Muscle layer of colon (tissue), 2 donors: ENCODE measurements around the gene IL17REL.
"Not testable (repeated sequence)": the region's sequence is repeated elsewhere in the genome, so short reads cannot be mapped to it uniquely, and the experiment has no call there.

Experiments
- H3K27ac ChIP-seq: one replicate; pipeline ENCODE4 v1.7.0; 2013; ENCODE audit warnings: low read depth, mild to moderate bottlenecking, low read length, moderate library complexity
- H3K27me3 ChIP-seq, 2 donors: one replicate each; pipeline ENCODE4 v1.7.0; 2013; ENCODE audit warnings: low read length in 2 of 2, mild to moderate bottlenecking in 2 of 2; ENCODE audit not compliant: insufficient read depth in 2 of 2, control insufficient read depth in 1 of 2
- H3K36me3 ChIP-seq: one replicate; pipeline ENCODE4 v1.7.0; 2013; ENCODE audit warnings: mild to moderate bottlenecking, low read length; ENCODE audit not compliant: insufficient read depth
- H3K4me1 ChIP-seq: one replicate; pipeline ENCODE4 v1.7.0; 2013; ENCODE audit warnings: mild to moderate bottlenecking, low read length; ENCODE audit not compliant: insufficient read depth
- H3K4me3 ChIP-seq, 2 donors: one replicate each; pipeline ENCODE4 v1.7.0; 2013; ENCODE audit warnings: low read length in 2 of 2, low read depth in 1 of 2, mild to moderate bottlenecking in 1 of 2, moderate library complexity in 1 of 2
- H3K9ac ChIP-seq: one replicate; pipeline ENCODE4 v1.7.0; 2013; ENCODE audit warnings: low read length
- H3K9me3 ChIP-seq: one replicate; pipeline ENCODE4 v1.7.0; 2013; ENCODE audit warnings: mild to moderate bottlenecking, low read length
- donor health status: abdominal sarcoma.
- donor health status: Adenocarcinoma of cecum.

Gene IL17REL

GRCh38 chr22:49983148-49984042 lies 29.2 kb downstream of the IL17REL start:
- H3K4me3 ChIP-seq: no peak overlapping the region
- no peak overlapping the region for H3K27ac ChIP-seq
- H3K9ac ChIP-seq: no peak overlapping the region
- no peaks in the 10 kb centered on the region for H3K36me3 ChIP-seq
- H3K9me3 ChIP-seq: no peaks in the 10 kb centered on the region
- H3K27me3 ChIP-seq: peaks cover 9 to 21% of the 10 kb centered on the region in 2 donors
- H3K4me1 ChIP-seq: no peaks in the 10 kb centered on the region

- H3K4me1 ChIP-seq, H3K9ac ChIP-seq, H3K27ac ChIP-seq, H3K36me3 ChIP-seq, H3K4me3 ChIP-seq, H3K9me3 ChIP-seq: not testable (repeated sequence)
- peaks cover 9 to 21% of the 10 kb centered on the region in 2 donors for H3K27me3 ChIP-seq
These were observed 30.8 kb downstream of the IL17REL start for GRCh38 chr22:49981799-49982198.

DNA sequence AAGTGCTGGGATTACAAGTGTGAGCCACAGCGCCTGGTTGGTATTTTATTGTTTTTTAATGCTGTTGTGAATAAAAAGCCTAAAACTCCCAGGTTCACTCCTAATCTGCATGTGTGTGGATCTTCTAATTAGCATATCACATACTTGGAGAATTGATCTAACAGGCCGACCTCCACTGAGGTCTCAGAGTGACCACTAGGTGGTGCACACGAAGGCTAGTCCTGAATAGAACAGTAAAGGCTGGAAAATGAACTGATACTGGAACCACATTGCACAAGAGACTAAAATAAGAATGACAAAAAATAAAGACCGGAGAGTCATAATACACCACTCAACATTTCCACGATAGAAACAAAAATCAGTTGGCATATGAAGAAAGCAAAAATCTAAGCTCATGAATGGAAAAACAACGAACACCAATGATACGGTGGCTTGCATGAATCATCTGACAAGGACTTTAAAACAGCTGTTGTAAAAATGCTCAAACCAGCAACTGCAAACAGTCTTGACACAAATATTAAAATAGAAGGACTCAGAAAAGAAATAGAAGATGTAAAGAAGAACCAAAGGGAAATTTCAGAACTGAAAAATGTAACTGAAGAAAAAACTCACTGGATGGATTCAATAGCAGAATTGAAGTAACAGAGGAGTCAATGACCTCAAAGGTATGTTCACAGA lies 32.8 kb downstream of the IL17REL start:
- no peaks in the 10 kb centered on the region for H3K4me1 ChIP-seq
- H3K4me3 ChIP-seq: no peak overlapping the region
- H3K9me3 ChIP-seq: no peaks in the 10 kb centered on the region
- peaks cover 9 to 21% of the 10 kb centered on the region in 2 donors for H3K27me3 ChIP-seq
- no peaks in the 10 kb centered on the region for H3K36me3 ChIP-seq
- H3K27ac ChIP-seq: no peak overlapping the region
- no peak overlapping the region for H3K9ac ChIP-seq

DNA sequence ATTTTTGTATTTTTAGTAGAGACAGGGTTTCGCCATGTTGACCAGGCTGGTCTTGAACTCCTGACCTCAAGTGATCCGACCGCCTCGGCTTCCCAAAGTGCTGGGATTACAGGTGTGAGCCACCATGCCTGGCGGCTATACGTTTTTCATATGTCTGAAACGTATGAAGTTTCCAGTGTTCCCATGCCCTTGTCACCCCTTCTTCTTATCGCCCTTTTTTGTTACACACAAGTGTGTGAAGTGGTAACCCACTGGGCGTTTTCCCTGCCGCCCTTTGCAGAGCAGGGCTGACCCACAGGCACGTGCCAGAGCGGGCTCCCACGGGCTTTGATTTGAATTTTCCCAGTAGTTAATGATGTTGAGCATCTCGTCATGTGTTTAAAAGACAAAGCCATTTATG lies 35.0 kb downstream of the IL17REL start:
- Histone ChIP-seq H3K4me3 (no peak overlapping the region), H3K27ac (no peak overlapping the region), H3K9me3 (no peaks in the 10 kb centered on the region), H3K9ac (no peak overlapping the region), H3K27me3 (peaks cover 2 to 4% of the 10 kb centered on the region in 2 donors), H3K36me3 (no peaks in the 10 kb centered on the region), H3K4me1 (no peaks in the 10 kb centered on the region)

- Histone ChIP-seq H3K27me3 (peaks cover 0 to 7% of the 10 kb centered on the region in 2 donors), H3K9ac (no peak overlapping the region), H3K9me3 (no peaks in the 10 kb centered on the region), H3K4me3 (no peak overlapping the region), H3K27ac (no peak overlapping the region), H3K4me1 (no peaks in the 10 kb centered on the region), H3K36me3 (no peaks in the 10 kb centered on the region)
These were observed 36.0 kb downstream of the IL17REL start for GRCh38 chr22:49976439-49977175.

DNA sequence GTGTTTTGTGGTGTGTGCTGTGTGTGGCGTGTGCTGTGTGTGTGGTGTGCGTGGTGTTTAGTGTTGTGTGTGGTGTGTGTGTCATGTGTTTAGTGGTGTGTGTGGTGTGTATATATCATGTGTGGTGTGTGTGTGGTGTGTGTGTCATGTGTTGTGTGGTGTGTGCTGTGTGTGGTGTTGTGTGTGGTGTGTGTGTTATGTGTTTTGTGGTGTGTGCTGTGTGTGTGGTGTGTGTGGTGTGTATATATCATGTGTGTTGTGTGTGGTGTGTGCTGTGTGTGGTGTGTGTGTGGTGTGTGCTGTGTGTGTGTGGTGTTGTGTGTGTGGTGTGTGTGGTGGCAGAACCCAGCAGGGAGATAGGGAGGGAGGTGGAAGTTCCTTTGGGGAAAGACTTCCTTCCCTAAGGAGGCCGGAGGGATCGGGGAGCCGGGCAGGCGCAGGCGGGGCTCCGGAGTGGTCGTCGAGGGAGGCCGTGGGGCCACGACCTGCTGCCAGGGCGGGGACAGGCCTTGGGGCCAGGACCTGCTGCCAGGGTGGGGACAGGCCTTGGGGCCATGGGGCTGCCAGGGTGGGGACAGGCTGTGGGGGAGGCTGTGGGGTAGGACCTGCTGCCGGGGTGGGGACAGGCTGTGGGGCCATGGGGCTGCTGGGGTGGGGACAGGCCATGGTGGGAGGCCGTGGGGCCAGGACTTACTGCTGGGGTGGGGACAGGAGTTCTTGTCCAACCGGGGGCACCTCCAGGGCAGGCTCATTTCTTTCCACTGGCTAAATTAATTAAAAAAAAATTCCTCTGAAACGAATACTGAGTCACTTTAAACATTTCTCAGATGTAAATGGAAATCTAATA lies 36.8 kb downstream of the IL17REL start:
- no peak overlapping the region for H3K4me3 ChIP-seq
- no peak overlapping the region for H3K9ac ChIP-seq
- no peaks in the 10 kb centered on the region for H3K4me1 ChIP-seq
- H3K27me3 ChIP-seq: peaks cover 0 to 9% of the 10 kb centered on the region in 2 donors
- H3K27ac ChIP-seq: no peak overlapping the region
- H3K9me3 ChIP-seq: no peaks in the 10 kb centered on the region
- no peaks in the 10 kb centered on the region for H3K36me3 ChIP-seq

DNA sequence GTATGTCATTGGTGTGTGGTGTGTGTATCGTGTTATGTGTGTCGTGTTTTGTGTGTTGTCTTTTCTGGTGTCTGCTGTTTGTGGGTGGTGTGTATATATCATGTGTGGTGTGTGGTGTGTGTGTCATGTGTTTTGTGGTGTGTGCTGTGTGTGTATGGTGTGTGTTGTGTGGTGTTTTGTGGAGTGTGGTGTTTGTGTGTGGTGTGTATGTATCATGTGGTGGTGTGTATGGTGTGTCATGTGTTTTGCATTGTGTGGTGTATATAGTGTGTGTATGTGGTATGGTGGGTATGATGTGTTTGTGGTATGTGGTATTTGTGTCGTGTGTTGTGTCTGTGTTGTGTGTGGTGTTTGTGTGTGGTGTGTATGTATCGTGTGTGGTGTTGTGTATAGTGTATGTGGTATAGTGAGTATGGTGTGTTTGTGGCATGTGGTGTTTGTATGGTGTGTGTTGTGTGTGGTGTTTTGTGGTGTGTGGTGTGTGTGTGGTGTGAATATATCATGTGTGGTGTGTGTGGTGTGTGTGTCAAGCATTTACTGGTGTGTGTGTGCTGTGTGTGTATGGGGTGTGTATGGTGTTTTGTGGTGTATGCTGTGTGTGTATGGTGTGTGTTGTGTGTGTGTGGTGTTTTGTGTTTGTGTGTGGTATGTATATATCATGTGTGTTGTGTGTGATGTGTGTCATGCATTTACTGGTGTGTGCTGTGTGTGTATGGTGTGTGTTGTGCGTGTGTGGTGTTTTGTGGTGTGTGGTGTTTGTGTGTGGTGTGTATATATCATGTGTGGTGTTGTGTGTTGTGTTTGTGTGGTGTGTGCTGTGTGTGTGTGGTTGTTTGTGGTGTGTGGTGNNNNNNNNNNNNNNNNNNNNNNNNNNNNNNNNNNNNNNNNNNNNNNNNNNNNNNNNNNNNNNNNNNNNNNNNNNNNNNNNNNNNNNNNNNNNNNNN lies 39.3 kb downstream of the IL17REL start:
- no peaks in the 10 kb centered on the region for H3K9me3 ChIP-seq
- no peak overlapping the region for H3K27ac ChIP-seq
- H3K9ac ChIP-seq: no peak overlapping the region
- H3K4me3 ChIP-seq: no peak overlapping the region
- peaks cover 0 to 9% of the 10 kb centered on the region in 2 donors for H3K27me3 ChIP-seq
- H3K36me3 ChIP-seq: no peaks in the 10 kb centered on the region
- peaks cover 6% of the 10 kb centered on the region for H3K4me1 ChIP-seq

DNA sequence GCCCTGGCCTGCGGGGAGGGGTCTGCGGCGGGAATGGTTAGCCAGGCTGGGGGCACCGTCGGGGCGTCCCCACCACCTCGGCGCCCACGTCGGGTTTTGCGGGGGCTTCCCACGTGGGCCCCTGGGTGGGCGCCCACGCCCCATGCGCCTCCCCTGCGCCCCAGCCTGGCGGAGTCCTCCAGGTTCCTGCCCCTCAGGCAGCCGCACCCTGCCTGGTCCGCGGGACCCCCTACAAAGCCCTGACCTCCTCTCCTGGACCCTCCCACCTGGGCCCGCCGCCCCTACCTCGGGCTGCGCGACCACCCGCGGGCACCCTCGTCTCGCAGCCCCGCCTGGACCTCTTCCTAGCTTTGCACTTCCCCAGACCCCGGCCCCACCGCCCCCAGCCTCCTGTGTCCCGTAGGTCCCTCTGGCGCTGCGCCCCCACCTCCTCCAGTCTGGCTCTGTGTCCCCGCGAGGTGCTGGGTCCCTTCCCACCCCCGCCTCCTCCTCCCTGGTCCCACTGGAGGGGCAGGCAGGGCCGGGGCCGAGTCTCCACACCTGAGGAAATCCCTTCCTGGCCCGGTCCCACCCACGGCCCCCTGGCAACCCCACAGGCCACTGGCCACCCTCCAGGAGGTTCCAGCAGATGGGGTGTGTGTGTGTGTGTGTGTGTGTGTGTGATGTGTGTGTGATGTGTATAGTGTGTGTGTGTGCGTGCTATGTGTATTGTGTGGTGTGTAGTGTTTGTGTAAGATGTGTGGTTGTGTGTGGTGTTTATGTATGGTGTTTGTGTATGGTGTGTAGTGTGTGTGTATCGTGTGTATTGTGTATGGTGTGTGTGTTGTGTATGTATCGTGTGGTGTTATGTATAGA lies 40.2 kb downstream of the IL17REL start:
- no peak overlapping the region for H3K4me3 ChIP-seq
- peaks cover 0 to 9% of the 10 kb centered on the region in 2 donors for H3K27me3 ChIP-seq
- H3K9me3 ChIP-seq: no peaks in the 10 kb centered on the region
- H3K27ac ChIP-seq: no peak overlapping the region
- peaks cover 6% of the 10 kb centered on the region for H3K4me1 ChIP-seq
- H3K36me3 ChIP-seq: no peaks in the 10 kb centered on the region
- no peak overlapping the region for H3K9ac ChIP-seq

- Histone ChIP-seq H3K4me1 (peaks cover 13% of the 10 kb centered on the region), H3K27me3 (peaks cover 0 to 9% of the 10 kb centered on the region in 2 donors), H3K9ac (no peak overlapping the region), H3K27ac (peak overlapping the region; percentile 68), H3K4me3 (peak overlapping the region; percentile 31 to 35), H3K36me3 (no peaks in the 10 kb centered on the region), H3K9me3 (no peaks in the 10 kb centered on the region)
These were observed 41.1 kb downstream of the IL17REL start for GRCh38 chr22:49971232-49972162.
